GM19467 (cell line): Measurements from ENCODE around the gene ZNF213.

ENCODE experiments used
- ATAC-seq: cut with Tn5 transposase; IDR thresholded peaks from one replicate; pipeline ENCODE4 v1.9.1; 2021; ENCODE audit warnings: mild to moderate bottlenecking, moderate library complexity; ENCODE audit not compliant: unreplicated experiment

The ZNF213 gene

DNA sequence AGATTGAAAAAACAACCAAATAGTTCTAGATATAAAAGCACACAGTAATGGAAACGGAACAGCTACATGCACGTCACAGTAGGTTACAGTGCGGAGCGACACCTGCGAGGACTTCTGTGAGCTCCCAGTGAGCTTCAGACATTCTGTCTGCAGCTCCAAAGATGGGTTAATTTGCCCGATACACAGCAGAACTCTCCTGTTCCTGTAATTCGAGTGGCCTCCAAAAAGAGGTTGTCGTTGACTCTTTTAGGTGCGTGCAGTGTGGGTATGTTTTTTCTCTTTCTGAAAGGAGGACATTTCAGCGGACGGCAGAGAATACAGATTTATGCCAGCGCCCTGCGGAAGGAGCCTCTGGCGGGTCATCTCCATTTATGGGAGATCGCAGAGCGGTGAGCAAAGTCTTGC is 56.1 kb downstream of the ZNF213 start:
- no peak for ATAC-seq
